NCI-H460 (cell line): Measurements from ENCODE around the gene POLK. TPM values are rescaled to one million over a fixed set of nuclear protein-coding genes. Genes with fewer than 3 reads are reported as not detected.
"Not testable (repeated sequence)": the region's sequence is repeated elsewhere in the genome, so short reads cannot be mapped to it uniquely, and the experiment has no call there.

Source experiments
- DNase-seq: peaks from one replicate; pipeline ENCODE4 v3.0.0-alpha.2; 2016; ENCODE audit warnings: low read depth; ENCODE audit errors: extremely low read depth
- total RNA-seq: library from RNA; depleted of rRNA; stranded (reverse); fragments of >200 nt; shearing (Covaris generic); gene quantifications from 2 replicates; pipeline ENCODE4 v1.2.3, GENCODE V29; 2014

Gene POLK
- total RNA-seq, 1 experiment from 2014 or later: 31.6 TPM

GRCh38 chr5:75509956-75510355 is 1.7 kb upstream of the POLK start:
- DNase-seq: no peak

- no peak for DNase-seq
Measured at GRCh38 chr5:75510417-75510835, 1.3 kb upstream of the POLK start.

DNA sequence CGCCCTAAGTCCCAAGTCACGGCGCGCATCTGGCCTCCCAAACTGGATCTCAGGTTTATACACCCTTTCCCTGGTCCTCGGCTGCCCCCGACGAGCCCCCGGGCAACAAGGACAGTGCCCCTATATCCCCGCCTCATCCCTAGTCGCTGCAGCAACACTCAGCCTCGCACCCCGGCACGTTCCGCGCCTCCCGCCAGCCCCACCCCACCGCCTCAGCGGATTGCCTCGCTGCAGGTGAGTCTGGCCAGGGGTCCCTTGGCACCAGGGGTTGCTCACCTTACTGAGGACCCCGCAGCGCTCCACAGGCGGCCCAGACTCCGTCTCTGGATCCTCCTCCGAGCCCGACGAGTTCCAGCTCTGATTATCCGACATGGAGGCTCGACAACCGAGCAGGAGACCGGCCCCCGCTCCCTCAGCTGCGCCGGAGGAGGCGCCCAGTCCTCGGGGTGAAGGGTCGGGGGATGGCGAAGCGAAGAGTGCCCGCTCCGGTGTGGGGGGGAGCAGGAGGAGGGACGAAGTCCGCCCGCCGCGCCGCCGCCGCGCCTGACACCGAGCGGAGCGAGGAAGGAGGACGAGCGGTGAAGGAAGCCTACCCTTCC is 756 bp upstream of the POLK start:
- DNase-seq: no peak

DNA sequence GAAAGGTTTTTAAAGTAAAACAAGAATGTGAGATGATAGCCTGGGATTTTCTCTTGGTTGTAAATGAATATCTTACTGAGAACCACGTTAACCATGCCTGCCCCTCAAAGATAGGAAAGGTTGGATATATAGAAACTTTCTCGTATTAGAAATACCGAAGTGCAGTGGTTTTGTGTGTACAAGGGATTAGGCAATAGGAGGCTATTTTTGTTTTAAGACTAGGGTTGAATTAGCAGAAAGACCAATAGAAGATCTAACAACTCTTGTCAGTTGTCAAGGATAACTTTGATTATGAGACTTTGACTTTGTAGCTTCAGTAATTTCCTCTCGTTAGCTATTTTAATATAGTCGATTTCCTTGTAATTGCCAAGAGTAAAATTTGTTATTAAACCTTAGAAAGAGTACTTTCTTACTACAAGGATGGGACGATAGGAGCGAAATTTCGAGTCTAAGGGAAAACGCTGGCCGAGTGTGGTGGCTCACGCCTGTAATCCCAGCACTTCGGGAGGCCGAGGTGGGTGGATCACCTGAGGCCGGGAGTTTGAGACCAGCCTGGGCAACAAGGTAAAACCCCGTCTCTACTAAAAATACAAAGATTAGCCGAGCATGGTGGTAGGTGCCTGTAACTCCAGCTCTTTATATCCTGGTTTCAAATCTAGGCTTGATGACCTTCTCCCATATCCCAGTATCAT is 838 bp downstream of the POLK start:
- no peak for DNase-seq

DNA sequence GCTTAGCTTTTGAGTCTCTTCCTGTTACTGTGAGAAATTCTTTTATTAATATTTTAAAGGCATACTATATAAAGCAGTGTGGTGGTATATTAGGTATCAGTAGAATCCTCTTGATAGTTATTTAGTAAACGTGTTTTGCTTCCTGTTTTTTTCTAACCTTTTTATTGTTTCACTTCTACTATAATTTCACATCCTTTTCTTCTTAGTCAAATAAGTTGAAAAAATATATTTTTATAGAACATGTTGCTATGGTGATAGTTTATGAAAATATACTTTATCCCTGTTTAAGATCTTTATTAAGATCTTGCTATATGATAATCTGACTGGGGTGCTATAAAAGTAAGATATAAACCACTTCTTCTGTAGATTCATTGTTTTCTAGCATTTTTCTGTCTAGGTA is 2.1 kb downstream of the POLK start:
- no peak for DNase-seq

DNA sequence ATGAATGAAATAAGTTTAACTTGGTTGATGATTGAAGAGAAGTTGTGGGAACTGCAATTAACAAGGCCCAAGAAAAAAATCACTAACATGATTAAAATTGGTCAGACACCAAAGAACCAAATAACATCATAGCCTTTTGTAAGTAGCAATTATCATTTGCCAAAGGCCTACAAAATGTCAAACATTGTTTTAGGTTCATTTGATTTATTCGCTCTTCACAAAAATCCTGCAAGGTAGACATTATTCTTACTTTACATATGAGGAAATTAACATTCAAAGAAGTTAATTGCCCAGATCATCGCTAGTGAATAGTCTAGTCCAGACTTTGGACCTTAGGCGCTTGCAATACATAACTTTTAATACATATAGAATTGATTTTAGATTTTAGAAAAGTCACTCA is 2.6 kb downstream of the POLK start:
- DNase-seq: no peak

DNA sequence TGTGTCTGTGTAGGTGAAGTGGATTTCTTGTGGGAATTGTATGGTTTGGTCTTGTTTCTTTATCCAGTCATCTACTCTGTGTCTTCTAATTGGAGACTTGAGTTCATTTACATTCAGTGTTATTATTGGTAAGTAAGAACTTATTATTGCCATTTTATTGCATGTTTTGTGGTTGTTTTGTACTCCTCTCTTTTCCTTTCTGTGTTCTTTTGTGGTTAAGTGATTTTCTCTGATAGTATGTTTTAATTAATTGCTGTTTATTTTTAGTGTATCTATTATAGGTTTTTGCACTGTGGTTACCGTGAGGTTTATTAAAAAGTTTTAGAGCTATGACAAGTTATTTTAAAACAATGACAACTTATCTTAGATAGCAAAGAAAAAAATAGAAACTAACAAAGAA is 8.1 kb downstream of the POLK start:
- no peak for DNase-seq

DNA sequence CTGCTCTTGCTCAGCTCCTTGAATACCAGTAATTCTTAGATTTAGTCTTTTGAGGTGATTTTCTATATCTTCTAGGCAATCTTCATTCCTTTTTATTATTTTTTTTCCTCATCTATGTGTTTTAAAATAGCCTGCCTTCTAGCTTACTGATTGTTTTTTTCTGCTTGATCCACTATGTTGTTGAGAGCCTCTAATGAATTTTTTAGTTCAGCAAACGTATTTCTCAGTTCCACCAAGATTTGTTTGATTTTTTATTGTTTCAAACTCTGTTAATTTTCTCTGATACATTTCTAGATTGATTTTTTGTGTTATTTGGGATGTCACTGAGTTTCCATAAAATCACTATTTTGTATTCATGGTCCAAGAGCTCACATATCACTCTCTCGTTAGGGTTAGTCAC is 9.5 kb downstream of the POLK start:
- DNase-seq: no peak

DNA sequence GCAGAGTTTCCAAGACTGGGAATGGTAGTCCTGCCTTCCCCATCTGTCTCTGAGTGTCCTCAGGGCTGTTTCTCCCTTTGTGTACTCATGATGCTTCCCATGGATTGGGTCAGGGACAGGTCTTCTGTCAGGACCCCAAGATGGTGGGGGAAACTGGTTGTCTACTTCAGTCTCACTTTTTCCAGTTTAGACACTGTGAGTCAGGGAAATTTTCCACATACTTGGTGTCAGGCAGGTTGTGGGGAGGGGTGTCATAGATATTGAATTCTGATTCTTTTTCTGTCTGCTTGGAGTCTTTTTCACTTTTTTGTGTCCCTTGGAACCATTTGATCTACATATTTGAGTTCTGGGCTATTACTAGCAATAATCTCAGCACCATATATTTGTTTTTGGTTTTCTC is 10.3 kb downstream of the POLK start:
- no peak for DNase-seq

DNA sequence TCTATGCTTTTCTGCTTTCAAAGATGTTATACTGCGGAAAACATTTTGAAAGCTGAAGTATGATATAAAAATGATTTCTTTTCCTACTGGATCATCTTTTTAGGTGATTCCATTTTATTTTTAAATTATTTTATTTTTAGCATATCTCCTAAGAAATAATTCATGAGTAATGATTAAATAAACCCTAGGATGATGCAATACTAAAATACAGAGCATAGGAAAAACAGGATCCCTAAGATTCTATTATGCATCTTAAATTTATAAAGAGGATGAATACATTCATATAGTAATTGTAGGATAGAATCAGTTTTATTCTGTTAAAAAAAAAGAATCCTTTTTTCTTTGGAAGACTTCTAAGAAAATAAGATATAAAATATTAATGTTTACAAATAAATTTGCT is 10.9 kb downstream of the POLK start:
- DNase-seq: no peak

- DNase-seq: no peak
Measured at GRCh38 chr5:75523275-75523674, 11.6 kb downstream of the POLK start.

DNA sequence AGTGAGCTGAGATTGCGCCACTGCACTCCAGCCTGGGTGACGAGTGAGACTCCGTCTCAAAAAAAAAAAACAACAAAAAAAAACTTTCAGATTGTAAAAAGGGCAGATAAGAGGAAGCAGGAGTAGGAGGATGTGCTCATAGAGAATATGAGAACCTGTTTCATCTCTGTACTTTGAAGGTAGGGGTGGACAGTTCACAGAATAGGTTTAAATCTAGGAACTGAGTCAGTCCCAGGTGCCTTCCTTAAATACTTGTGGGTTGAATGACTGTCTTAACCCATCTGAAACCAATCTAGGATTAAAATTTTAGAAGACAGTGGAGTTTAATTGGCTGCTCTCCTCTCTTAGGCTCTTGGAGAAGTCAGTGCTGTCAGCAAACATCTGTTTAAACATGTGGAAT is 12.4 kb downstream of the POLK start:
- no peak for DNase-seq

GRCh38 chr5:75524591-75524990 is 12.9 kb downstream of the POLK start:
- DNase-seq: no peak

DNA sequence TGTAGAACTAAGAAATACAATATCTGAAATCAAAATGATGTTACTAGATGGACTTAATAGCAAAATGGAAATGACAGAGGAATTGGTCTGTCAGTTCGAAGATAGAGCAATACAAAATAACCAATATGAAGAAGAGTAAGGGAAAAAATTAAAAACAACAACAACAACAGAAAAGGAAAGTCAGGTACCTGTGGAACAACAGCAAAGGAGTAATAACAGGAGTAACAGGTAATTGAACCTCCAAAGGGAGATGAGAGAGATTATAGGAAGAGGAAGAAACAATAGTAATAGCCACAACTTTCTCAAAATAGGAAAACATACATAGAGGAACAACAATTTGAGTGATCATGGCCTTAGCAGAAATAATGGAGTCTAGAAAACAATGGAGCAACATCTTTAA is 13.7 kb downstream of the POLK start:
- DNase-seq: no peak

DNA sequence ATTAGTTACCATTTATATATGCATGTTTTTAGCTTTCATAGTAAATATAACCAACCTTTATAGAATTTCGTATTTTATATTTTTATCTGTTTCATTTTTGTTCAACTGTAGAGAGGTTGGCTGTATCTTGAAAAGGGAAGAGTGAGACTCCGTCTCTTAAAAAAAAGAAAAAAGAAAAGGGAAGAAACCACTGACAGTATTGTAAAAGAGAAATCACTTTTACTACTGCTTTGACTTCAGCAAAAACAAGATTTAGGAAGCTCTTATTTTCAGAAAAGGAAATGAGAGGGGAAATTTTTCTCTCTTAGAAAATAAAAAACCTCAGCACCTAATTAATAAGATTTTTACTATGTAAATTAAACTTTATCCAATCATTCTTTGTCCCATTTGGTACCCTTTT is 14.4 kb downstream of the POLK start:
- DNase-seq: no peak

DNA sequence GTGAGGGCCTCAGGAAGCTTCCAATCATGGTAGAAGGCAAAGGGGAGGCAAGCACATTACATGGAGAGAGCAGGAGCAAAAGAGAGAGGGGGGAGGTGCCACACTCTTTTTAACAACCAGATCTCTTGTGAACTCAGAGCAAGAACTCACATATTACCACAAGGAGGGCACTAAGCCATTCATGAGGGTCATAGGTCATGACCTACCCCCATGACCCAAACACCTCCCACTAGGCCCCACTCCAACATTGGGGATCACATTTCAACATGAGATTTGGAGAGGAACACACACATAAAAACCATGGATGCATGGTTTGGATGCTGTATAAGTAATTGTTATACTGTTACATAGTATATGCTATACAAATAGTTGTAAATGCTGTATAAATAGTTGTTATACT is 17.5 kb downstream of the POLK start:
- no peak for DNase-seq

DNA sequence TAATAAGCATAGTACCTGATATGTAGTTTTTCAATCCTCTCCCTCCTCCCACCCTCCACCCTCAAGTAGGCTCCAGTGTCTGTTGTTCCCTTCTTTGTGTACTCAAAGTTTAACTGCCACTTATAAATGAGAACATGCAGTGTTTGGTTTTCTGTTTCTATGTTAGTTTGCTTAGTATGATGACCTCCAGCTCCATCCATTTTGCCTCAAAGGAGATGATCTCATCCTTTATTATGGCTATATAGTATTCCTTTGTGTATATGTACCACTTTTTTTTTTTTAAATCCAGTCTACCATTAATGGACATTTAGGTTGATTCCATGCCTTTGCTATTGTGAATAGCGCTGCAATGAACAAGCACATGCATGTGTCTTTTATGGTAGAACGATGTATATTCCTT is 20.5 kb downstream of the POLK start:
- DNase-seq: no peak

DNA sequence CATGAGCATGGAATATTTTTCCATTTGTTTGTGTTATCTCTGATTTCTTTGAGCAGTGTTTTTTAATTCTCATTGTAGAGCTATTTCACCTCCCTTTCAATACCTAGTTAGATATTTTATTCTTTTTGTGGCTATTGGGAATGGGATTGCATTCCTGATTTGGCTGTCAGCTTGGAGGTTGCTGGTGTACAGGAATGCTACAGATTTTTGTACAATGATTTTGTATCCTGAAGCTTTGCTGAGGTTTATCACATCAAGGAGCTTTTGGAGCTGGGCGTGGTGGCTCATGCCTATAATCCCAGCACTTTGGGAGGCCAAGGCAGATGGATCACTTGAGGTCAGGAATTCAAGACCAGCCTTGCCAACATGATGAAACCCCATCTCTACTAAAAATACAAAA is 22.0 kb downstream of the POLK start:
- not testable (repeated sequence) for DNase-seq

DNA sequence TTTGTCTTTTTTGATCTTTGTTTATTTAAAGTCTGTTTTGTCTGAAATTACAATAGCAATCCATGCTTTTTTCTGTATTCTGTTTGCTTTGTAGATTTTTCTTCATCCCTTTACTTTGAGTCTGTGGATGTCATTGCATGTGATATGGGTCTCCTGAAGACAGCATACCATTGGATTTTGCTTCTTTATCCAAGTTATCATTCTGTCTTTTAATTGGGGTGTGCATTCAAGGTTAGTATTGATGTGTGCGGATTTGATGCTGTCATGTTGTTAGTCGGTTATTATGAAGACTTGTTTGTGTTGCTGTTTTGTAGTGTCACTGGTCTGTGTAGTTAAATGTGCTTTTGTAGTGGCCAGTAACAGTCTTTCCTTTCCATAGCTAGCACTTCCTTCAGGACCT is 23.0 kb downstream of the POLK start:
- DNase-seq: no peak

DNA sequence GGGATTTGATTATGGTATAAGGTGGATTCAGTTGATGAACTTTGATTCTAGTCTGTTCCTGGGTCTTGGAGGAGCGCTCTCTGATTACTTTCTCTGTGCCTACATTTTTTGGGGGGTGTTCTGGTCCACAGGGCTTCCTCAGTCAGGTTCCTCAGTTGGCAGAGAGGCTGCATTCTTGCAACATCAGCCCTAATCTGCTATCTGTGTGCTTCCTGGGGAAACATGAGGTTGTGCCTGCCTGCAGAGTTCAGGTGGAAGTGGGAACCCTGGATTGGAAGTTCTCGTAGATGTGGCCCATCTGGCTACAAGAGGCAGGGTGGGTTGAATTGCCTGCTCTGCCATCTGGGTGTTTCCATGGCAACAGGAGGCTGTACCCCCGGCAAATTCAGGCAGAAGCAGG is 24.5 kb downstream of the POLK start:
- no peak for DNase-seq

DNA sequence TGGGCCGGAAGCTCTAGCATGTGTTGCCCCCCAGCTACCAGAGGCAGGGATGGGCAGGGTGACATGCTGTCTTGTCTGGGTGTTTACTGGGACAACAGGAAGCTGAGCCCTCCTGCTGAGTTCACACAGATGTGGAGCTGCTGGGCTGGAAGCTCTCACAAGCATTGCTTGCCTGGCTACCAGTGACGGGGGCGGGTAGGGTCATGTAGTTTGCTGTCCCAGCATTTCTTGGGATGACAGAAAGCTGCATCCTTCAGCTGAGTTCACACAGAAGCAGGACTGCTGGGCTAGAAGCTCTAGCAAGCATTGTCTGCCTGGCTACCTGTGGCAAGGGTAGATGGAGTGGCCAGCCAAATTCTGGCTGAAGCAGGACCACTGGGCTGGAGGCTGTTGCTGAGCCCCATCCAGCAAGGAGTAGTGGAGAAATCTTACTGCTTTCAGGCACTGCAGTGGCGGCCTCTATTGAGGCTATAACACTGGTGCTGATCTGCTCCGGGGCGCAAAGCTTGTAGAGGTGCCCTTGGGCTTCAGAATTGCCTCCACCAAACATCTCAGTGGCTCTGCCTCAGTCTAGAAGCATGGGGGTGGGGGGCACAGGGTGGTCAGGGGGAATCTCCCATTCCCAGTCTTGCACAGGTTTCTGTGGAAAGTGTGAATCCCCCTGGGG is 25.1 kb downstream of the POLK start:
- DNase-seq: no peak

DNA sequence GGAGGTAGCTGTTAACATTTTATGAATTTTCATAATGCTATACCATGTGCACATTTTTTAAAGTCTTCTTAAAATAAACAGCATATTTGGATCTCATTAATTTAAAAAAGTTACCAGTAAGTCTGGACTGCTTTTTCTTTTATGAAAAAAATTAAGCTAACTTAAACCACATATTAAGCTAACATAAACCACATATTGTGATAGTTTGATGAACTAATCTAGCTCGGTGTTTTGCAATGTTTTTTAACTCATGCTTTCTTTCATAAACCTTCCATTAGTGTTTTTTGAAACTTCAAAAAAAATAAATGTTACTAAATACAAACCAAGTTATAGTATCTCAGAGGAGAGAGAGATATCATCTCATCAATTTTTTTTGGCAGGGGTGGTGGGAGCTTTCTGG is 26.5 kb downstream of the POLK start:
- DNase-seq: no peak
